Activated T-cell treated with anti-CD3 and anti-CD28 coated beads for 1 hour (primary cell): Measurements from ENCODE around the gene THSD7A.

Experiments
- DNase-seq: peaks from one replicate; pipeline ENCODE4 v3.0.0-alpha.2; 2020; ENCODE audit warnings: low read depth

THSD7A gene

GRCh38 chr7:11751807-11752389 is 80.1 kb downstream of the THSD7A start:
- DNase-seq = no peak

GRCh38 chr7:11751315-11751714 is 80.7 kb downstream of the THSD7A start:
- no peak for DNase-seq

GRCh38 chr7:11750191-11750590 is 81.8 kb downstream of the THSD7A start:
- DNase-seq = no peak

- no peak for DNase-seq
Observed at GRCh38 chr7:11749629-11750028, 82.4 kb downstream of the THSD7A start.

- DNase-seq = no peak
Observed at GRCh38 chr7:11748884-11749283, 83.1 kb downstream of the THSD7A start.

GRCh38 chr7:11747715-11748485 is 84.1 kb downstream of the THSD7A start:
- no peak for DNase-seq

GRCh38 chr7:11746591-11746990 is 85.4 kb downstream of the THSD7A start:
- DNase-seq = no peak

- no peak for DNase-seq
Observed at GRCh38 chr7:11743548-11743947, 88.5 kb downstream of the THSD7A start.

GRCh38 chr7:11743016-11743415 is 89.0 kb downstream of the THSD7A start:
- no peak for DNase-seq

- DNase-seq = no peak
Observed at GRCh38 chr7:11742496-11742895, 89.5 kb downstream of the THSD7A start.

- DNase-seq = no peak
Observed at GRCh38 chr7:11737723-11738122, 94.3 kb downstream of the THSD7A start.

- no peak for DNase-seq
Observed at GRCh38 chr7:11732207-11732606, 99.8 kb downstream of the THSD7A start.

- DNase-seq = no peak
Observed at GRCh38 chr7:11730725-11731124, 101.3 kb downstream of the THSD7A start.

- DNase-seq = no peak
Observed at GRCh38 chr7:11727864-11728263, 104.1 kb downstream of the THSD7A start.

- no peak for DNase-seq
Observed at GRCh38 chr7:11726794-11727155, 105.2 kb downstream of the THSD7A start.

GRCh38 chr7:11726001-11726793 is 105.8 kb downstream of the THSD7A start:
- DNase-seq = no peak

GRCh38 chr7:11716185-11716584 is 115.8 kb downstream of the THSD7A start:
- DNase-seq = no peak

GRCh38 chr7:11714676-11715075 is 117.3 kb downstream of the THSD7A start:
- no peak for DNase-seq

- no peak for DNase-seq
Observed at GRCh38 chr7:11714205-11714604, 117.8 kb downstream of the THSD7A start.

GRCh38 chr7:11713352-11713751 is 118.6 kb downstream of the THSD7A start:
- no peak for DNase-seq

GRCh38 chr7:11710377-11710776 is 121.6 kb downstream of the THSD7A start:
- DNase-seq = no peak

- DNase-seq = no peak
Observed at GRCh38 chr7:11709196-11709595, 122.8 kb downstream of the THSD7A start.

- DNase-seq = no peak
Observed at GRCh38 chr7:11707606-11708193, 124.3 kb downstream of the THSD7A start.
